NOMO-1 (cell line): ENCODE measurements around the gene FOXN3.
"Not testable (repeated sequence)": the region's sequence is repeated elsewhere in the genome, so short reads cannot be mapped to it uniquely, and the experiment has no call there.

Experiments used
- DNase-seq, 2 experiments: peaks; one replicate each; lab custom pipeline; 2025; ENCODE audit not compliant: unreplicated experiment in 2 of 2; lab: John Stamatoyannopoulos, UW

The FOXN3 gene

GRCh38 chr14:89111766-89112543, 305.1 kb downstream of the FOXN3 start:
- not testable (repeated sequence) for DNase-seq

- not testable (repeated sequence) for DNase-seq
These were observed 305.8 kb downstream of the FOXN3 start for GRCh38 chr14:89111232-89111631.

- DNase-seq: no peak
These were observed 306.9 kb downstream of the FOXN3 start for GRCh38 chr14:89110110-89110509.

- no peak for DNase-seq
These were observed 308.4 kb downstream of the FOXN3 start for GRCh38 chr14:89108608-89109007.

- no peak for DNase-seq
These were observed 309.4 kb downstream of the FOXN3 start for GRCh38 chr14:89107626-89108025.
